Measurements from ENCODE around the gene GSTM2. TPM values are rescaled to one million over a fixed set of nuclear protein-coding genes. Genes with fewer than 3 reads are reported as not detected.

GSTM2 gene
- total and polyA plus RNA-seq, 2 of the 4 experiments (the other 2 are of a cell fraction), result 10.2 to 85.5 TPM

GRCh38 chr1:109620841-109621286 is 47.0 kb upstream of the GSTM2 start:
- in situ Hi-C loops (cut with MboI; ENCODE audit: low sequenced_read_pairs) (loop anchor here (5.0 kb wide), 1 partner anchor 74 kb away; the partner anchor contains the start of gene GNAI3), dilution Hi-C loops (cut with HindIII; ENCODE audit: low sequenced_read_pairs, unreplicated experiment) (no loop called here), intact Hi-C loops (cut with micrococcal nuclease) (loop anchor here (2.0 to 10.0 kb wide), 2 partner anchors 72 to 336 kb away; partner anchors contain the start of genes GNAI3 and PSRC1)
- H2AK9ac ChIP-seq (replicated peaks; ENCODE audit: low read depth, low read length, poor library complexity), result peak overlapping the region; percentile 100
- H3K9me3 ChIP-seq (ENCODE audit: control insufficient read depth, insufficient read depth, low read length), result no peaks in the 10 kb centered on the region
- H2BK15ac ChIP-seq (ENCODE audit: low read depth, low read length), result no peak overlapping the region
- peak overlapping the region; percentile 99 for H3K9ac ChIP-seq (ENCODE audit: low read depth, low read length)
- H4K91ac ChIP-seq (ENCODE audit: insufficient read depth, low read depth, low read length), result peak overlapping the region; percentile 100
- H2BK5ac ChIP-seq (ENCODE audit: low read depth, low read length, poor library complexity, severe bottlenecking), result peak overlapping the region; percentile 97
- no peaks in the 10 kb centered on the region for H3K27me3 ChIP-seq (ENCODE audit: control insufficient read depth, insufficient read depth, low read length)
- no TSS peak for BruUV-seq (replicated peaks)
- peak overlapping the region; percentile 93 for H3K14ac ChIP-seq (replicated peaks; ENCODE audit: low read depth, low read length)
- H4K20me1 ChIP-seq (ENCODE audit: insufficient read depth, low read length), result peaks cover 50% of the 10 kb centered on the region
- H3K56ac ChIP-seq (ENCODE audit: extremely low read depth, insufficient read depth, low read length), result peak overlapping the region; percentile 91
- H3K4ac ChIP-seq (ENCODE audit: low read depth, low read length), result peak overlapping the region; percentile 97
- H3K79me1 ChIP-seq (ENCODE audit: low read depth in 1 of 2, low read length in 2 of 2), result peaks cover 16 to 86% of the 10 kb centered on the region in 2 experiments; a peak in 3 of 4 replicates
- H2BK20ac ChIP-seq (ENCODE audit: low read depth, low read length), result no peak overlapping the region
- TF ChIP-seq RAD21 (IDR thresholded peaks at IDR 0.05; ENCODE audit: low read length), result peak; percentile 3; the same call in 1 of the 2 replicates
- TF ChIP-seq MAZ (IDR thresholded peaks at IDR 0.05; ENCODE audit: borderline replicate concordance, low read depth, low read length), result peak; percentile 88; the same call in 1 of the 2 replicates
- TF ChIP-seq CHD1 (IDR thresholded peaks at IDR 0.05; ENCODE audit: low read depth, low read length), result no peak
- peak; percentile 83 for TF ChIP-seq MXI1 (IDR thresholded peaks at IDR 0.05; ENCODE audit: borderline replicate concordance, low read depth, low read length)
- TF ChIP-seq NFE2L2 (IDR thresholded peaks at IDR 0.05; ENCODE audit: low read depth, low read length), result no peak; the same call in 1 of the 2 replicates
- peak; percentile 31 for TF ChIP-seq POLR2A (IDR thresholded peaks at IDR 0.05; ENCODE audit: low read depth, low read length)
- TF ChIP-seq, protein P1, sequence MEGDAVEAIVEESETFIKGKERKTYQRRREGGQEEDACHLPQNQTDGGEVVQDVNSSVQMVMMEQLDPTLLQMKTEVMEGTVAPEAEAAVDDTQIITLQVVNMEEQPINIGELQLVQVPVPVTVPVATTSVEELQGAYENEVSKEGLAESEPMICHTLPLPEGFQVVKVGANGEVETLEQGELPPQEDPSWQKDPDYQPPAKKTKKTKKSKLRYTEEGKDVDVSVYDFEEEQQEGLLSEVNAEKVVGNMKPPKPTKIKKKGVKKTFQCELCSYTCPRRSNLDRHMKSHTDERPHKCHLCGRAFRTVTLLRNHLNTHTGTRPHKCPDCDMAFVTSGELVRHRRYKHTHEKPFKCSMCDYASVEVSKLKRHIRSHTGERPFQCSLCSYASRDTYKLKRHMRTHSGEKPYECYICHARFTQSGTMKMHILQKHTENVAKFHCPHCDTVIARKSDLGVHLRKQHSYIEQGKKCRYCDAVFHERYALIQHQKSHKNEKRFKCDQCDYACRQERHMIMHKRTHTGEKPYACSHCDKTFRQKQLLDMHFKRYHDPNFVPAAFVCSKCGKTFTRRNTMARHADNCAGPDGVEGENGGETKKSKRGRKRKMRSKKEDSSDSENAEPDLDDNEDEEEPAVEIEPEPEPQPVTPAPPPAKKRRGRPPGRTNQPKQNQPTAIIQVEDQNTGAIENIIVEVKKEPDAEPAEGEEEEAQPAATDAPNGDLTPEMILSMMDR (conservative IDR thresholded peaks at IDR 0.05; ENCODE audit: low read depth, low read length), result no peak
- no peak for TF ChIP-seq RFX5 (IDR thresholded peaks at IDR 0.05; ENCODE audit: low read depth, low read length)
- TF ChIP-seq BHLHE40 (IDR thresholded peaks at IDR 0.05; ENCODE audit: low read depth, low read length), result peak; percentile 41; the same call in 1 of the 2 replicates
- TF ChIP-seq CEBPB (IDR thresholded peaks at IDR 0.05; ENCODE audit: low read depth, low read length), result peak; percentile 27; the same call in 1 of the 2 replicates
- 0 out of 2 replicates have a peak, but pooled peaks have one; percentile 7 for TF ChIP-seq SMC3 (IDR thresholded peaks at IDR 0.05; ENCODE audit: low read depth, low read length)
- ATAC-seq (ENCODE audit: low read depth) (peak; percentile 80), DNase-seq (peak; percentile 95)
- H4K5ac ChIP-seq (ENCODE audit: low read depth, low read length), result peak overlapping the region; percentile 83
- CTCF ChIA-PET, result interaction anchor here (1.5 to 2.0 kb wide), 3 partner anchors 9 to 127 kb away, joined by 3 to 6 read pairs (median 6); partner anchors contain the start of gene CYB561D1
- H3K18ac ChIP-seq (ENCODE audit: low read depth, low read length), result peak overlapping the region; percentile 87
- H2AK5ac ChIP-seq (ENCODE audit: low read depth, low read length), result peak overlapping the region; percentile 89
- H4K8ac ChIP-seq (ENCODE audit: low read depth in 2 of 2, low read length in 2 of 2), result peak overlapping the region; percentile 85 to 96; a peak in 3 of 4 replicates
- no CpG with 5 or more reads among the region's 18 CpGs for WGBS, 2 experiments (ENCODE audit: extremely low coverage in 2 of 2, insufficient read length in 1 of 2)
- peaks cover 42% of the 10 kb centered on the region for H3K9me1 ChIP-seq (ENCODE audit: insufficient read depth, low read length)
- H2AFZ ChIP-seq (replicated peaks; ENCODE audit: low read length, poor library complexity), result peak overlapping the region; percentile 84
- POLR2A ChIA-PET (ENCODE audit: unreplicated experiment), result no interaction called here
- H3K4me3 ChIP-seq (ENCODE audit: insufficient read depth, low read depth, low read length), result peak overlapping the region; percentile 96
- peak overlapping the region; percentile 99 for H3K4me2 ChIP-seq (ENCODE audit: low read depth, low read length)
- peak overlapping the region; percentile 99 for H3K27ac ChIP-seq (ENCODE audit: insufficient read depth, low read length)
- H3K36me3 ChIP-seq (ENCODE audit: control insufficient read depth, insufficient read depth, low read length), result peaks cover 2% of the 10 kb centered on the region
- peaks cover 47% of the 10 kb centered on the region for H3K4me1 ChIP-seq (ENCODE audit: control insufficient read depth, insufficient read depth, low read length)
- H2BK120ac ChIP-seq (ENCODE audit: low read depth, low read length), result peak overlapping the region; percentile 89
- peak overlapping the region; percentile 70; the same call in 1 of the 2 replicates for H3K23ac ChIP-seq (ENCODE audit: low read depth, low read length)
